Liver (tissue), 2 donors: Measurements from ENCODE around the gene UCN2.

Experiments
- JUND ChIP-seq, 2 donors: IDR thresholded peaks; 2 replicates each; pipeline ENCODE4 v1.6.1; 2016; ENCODE audit warnings: antibody characterized with exemption in 2 of 2
- MAX ChIP-seq: IDR thresholded peaks from 2 replicates; pipeline ENCODE4 v1.6.1; 2016; ENCODE audit warnings: antibody characterized with exemption
- TAF1 ChIP-seq: conservative IDR thresholded peaks from 2 replicates; pipeline ENCODE4 v1.6.1; 2016; ENCODE audit warnings: antibody characterized with exemption, mild to moderate bottlenecking
- ZBTB33 ChIP-seq: IDR thresholded peaks from 2 replicates; pipeline ENCODE4 v1.6.1; 2016; ENCODE audit warnings: antibody characterized with exemption
- donor health status: healthy.

- TF ChIP-seq TAF1 (no peak), JUND (IDR thresholded peaks at IDR 0.05) (no peak), MAX (no peak), ZBTB33 (no peak)
These were observed 11.2 kb downstream of the UCN2 start for GRCh38 chr3:48552111-48552951.
